Measurements from ENCODE around the gene DDB1.
"Not testable (repeated sequence)": the region's sequence is repeated elsewhere in the genome, so short reads cannot be mapped to it uniquely, and the experiment has no call there.

Gene DDB1

DNA sequence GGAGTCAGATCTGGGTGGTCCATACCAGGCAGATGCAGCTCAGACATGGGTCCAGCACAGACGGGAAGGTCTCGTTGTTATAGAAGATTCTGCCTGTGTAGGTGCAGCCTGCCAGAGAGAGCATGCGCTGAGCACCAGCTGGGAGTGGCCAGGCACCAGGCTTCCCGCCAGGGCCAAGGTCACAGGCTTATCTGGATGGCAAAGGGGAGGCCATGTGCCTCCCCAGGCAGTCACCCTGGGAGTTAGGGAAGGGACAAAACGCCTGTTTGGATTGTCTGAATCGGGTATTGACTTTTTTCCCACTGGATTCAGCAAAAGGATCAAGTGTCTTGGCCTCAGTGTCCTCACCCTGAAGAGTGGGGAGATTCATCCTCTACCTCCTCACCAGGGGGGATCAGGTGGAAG, 65.5 kb downstream of the DDB1 start:
- no peak for DNase-seq

DNA sequence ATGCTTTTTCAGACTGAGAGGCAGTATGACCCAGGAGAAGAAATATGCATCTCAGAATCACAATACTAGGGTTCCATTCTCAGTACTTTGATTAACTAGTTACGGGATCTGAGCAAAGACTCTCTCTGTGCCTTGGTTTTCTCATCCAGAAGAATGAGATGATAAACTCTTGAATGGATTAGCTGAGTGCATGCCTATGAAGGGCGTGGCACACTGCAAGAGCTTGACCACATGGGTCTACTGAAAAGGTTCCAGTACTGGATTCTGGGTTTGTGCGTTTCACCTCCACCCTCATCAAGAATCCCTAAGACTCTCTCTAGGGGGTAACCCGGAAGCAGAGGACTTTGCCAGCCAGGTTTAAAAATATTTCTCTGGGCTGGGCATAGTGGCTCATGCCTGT, 66.3 kb downstream of the DDB1 start:
- DNase-seq, result no peak

DNA sequence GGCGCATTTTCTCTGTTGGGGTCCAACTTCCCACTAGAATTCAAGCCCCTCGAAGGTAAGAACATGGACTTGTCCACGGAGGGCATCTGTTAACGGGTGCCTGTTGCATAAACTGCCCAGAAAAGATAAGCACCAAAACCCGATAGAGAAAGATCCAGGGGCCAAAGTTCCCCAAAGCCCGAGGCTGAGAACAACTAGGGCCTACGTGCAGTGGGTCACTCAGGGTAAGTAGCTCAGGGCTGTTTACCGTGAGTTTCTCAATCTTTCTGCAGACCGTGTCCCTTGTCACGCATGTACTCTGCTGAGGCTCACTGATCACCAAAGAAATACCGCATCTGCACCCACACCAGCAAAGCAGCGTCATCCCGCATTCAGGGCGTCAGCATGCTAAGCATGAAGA, 67.5 kb downstream of the DDB1 start:
- no peak for DNase-seq

DNA sequence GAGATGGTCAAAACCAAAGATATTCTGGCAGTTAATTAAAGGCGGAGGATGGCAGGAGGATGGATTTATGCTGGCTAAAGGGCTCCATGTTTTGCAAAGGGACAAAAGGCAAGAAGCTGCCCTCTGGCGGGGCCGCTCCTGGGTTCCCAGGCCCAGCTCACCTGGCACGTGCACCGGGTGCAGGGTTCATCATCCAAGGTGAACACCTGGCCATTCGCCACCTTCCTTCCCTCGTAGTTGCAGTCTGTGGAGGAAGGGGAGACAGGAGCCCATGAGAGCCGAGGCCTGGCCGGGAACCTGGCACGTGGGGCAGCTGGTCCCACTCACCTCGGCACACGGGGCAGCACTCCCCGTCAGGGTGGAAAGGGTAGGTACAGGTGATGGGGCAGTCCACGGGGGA, 68.1 kb downstream of the DDB1 start:
- DNase-seq, result no peak

DNA sequence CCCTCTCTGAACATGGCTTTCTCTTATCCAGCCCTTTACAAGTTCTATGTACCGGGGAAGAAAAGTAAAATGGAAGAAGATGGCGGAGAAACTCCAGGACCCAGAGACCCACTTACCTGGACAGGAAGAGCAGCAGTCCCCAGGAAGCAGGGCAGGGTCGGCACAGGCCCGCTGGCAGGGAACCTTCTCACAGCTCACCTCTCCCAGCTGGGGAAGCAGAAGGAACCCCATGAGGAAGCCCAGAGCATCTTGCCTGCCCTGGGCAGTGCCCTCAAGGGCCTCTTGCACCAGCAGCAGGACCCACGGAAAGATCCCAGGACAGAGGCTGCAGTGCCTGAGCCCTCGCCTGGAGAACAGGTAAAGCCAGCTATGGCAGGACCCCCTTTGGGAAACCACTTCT, 68.5 kb downstream of the DDB1 start:
- no peak for DNase-seq

DNA sequence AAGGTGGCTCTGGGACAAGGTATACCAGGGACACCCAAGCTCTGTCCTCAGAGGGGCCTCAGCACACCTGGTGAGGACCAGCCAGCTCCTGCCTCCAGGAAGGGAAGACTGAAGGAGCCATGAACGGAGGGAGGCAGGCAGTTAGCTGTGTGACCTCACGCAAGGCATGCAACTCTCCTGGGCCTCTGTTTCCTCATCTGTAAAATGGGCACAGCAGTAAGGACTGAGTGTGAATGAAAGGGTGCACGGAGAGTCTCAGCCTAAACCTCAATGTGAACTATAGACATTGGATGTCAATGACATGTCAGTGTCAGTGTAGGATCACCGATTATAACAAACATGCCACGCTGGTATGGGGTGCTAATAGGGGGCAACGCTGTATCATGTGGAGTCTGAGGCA, 73.5 kb downstream of the DDB1 start:
- no peak for DNase-seq

DNA sequence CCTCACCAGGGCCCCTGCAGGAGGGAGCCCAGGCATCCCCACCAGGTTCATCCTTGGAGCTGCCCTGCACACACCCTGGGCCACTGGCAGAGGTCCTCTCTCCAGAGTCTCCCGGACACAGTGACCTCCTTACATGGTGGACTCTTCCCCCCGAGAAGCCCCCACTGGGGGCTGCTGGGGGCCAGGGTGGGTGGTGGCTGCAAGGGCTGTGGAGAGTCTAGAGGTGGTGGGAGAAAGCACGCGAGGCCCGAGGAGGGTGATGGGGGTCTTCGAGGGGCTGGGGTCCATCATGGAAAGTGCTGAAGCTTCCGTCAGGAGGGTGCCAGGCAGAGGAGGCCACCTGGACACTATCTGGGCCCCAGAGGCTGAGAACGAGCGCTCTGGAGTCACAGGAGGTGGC, 74.4 kb downstream of the DDB1 start:
- DNase-seq, result no peak

DNA sequence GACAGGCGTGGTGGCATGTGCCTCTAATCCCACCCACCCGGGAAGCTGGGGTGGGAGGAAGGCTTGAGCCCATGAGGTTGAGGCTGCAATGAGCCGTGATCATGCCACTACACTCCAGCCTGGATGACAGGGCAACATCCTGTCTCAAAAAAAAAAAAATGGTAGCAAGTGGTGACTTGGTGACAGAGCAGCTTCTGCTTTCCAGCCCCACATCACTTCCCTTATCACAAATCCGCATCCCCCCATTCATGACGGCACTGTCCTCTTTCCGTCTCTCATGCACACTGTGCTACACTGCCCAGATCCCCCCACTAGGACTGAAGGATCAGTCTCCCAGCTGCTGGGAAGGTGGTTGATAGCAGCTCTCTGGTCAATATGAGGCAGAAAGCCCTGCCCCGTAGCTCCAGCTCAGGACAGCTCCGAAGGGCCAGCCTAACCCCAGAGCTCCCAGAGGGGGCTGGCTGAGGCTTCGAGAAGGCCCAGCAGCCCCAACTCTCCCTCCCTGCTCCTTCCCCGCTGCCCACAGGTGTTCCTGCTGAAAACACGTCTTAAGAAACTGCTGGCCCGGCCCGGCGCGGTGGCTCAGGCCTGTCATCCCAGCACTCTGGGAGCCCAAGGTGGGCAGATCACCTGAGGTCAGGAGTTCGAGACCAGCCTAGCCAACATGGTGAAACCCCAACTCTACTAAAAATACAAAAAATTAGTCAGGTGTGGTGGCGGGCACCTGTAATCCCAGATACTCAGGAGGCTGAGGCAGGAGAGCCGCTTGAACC, 76.0 kb downstream of the DDB1 start:
- no peak for DNase-seq

DNA sequence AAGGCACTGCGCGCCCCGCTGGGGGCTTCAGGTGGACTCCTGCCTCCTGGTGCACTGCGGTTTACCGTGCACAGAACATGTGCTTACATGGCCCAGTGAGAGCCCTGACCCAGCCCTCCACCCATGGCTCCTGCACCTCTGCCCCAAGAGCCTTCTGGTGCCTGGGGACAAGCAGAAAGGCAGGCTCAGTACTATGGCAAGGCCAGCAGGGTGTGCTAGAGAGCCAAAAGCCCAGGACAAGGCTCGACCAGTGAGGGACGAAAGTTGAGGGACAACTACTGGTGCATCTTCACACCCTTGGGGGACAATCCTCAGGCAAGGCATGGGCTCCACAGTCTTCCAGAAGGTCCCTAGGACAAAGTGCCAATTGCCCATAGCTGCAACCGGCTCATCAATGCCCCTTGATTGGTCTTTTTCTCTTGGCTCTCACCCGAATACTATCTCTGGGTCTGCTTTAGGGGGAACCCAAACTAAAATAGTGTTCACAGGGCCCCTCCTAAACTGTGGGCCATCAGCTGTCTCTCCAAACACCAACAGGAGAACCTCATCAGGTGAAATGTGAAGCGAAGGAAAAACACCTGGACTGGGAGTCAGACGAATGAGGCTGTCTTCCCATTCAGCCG, 78.4 kb downstream of the DDB1 start:
- DNase-seq, result peak; percentile 92

DNA sequence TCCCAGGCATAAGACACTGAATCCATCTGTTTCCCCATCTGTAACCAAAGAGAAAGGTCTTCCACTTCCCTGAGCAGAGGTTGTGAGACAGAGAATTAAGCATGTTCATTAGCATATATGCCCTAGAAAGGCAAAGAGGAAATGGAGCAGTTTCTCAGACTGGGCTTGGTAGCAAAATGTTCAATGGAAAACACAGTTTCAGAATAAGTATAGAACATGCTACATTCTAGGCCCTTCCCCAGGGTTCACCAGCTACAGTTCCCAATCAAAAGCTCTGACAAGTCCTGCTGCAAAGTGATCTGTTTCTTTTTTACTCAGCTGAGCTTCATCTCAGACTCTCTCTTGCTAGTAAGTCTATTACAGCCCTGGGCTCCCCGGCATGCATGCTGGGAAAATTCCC, 80.6 kb downstream of the DDB1 start:
- not testable (repeated sequence) for DNase-seq

DNA sequence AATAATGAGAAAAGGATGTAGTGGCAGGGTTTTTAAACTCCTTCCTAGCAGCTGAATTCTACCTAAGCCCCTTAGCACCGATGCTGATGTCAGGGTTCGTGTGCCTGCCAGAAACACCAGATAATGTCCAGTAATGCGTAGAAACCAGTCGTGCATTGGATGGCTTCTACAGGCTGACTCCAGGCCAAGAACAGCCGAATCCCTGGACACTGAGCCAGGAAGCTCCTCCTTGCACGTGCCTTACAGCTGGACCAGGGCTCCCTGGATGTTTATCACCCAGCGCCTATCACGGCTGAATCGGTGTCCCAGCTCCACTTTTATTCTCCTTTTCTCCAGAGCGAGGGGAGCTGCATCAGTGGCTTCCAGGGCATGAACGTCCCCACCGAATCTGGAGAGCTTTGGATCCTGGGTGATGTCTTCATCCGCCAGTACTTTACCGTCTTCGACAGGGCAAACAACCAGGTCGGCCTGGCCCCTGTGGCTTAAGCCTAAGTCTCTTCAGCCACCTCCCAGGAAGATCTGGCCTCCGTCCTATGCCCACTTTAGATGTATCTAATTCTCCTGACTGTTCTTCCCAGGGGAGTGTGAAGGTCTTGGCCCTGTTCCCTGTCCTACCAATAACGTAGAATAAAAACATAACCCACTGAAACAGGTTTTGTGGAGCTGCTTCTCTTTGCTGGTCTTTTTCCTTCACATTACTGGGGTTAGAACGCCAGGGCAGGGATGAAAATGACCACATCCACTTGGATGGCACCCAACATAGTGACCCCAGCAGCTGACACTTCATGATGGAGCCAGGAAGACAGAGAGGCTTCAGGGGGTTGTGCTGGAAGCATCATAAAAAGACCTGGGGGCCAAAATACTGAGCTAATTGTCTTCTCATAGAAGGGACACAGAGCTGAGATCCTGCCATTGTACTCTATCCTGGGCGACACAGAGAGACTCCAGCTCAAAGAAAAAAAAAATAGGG, 81.8 kb downstream of the DDB1 start:
- DNase-seq, result not testable (repeated sequence)
